ENCODE results near the gene PELI2. TPM values are rescaled to one million over a fixed set of nuclear protein-coding genes. Genes with fewer than 3 reads are reported as not detected.
A peak's percentile ranks its signal among the peaks of the same experiment; 100 is the strongest.

Gene PELI2
- total RNA-seq, 1 donor = 3.0 TPM

DNA sequence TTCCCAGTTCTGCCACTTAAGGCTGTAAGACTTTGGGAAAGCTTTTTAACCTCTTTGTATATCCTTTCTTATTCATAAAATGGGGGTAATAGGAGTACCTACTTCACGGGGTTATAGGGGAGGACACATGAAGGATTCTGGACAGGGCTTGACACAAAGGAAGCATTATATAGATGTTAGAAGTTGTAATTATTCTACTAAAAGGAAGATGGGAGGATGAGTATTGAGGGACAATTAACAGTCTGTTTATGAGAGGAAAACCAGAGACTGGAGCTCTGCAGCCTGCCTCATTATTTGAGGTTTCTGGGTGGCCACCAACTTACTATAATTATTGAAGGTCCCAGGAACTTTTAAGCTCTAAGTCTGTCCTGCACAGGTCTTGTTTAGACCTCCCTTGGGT lies 34.0 kb downstream of the PELI2 start:
- H3K4me3 ChIP-seq (ENCODE audit: low read depth, low read length) = no peak overlapping the region
- TF ChIP-seq, protein P1, sequence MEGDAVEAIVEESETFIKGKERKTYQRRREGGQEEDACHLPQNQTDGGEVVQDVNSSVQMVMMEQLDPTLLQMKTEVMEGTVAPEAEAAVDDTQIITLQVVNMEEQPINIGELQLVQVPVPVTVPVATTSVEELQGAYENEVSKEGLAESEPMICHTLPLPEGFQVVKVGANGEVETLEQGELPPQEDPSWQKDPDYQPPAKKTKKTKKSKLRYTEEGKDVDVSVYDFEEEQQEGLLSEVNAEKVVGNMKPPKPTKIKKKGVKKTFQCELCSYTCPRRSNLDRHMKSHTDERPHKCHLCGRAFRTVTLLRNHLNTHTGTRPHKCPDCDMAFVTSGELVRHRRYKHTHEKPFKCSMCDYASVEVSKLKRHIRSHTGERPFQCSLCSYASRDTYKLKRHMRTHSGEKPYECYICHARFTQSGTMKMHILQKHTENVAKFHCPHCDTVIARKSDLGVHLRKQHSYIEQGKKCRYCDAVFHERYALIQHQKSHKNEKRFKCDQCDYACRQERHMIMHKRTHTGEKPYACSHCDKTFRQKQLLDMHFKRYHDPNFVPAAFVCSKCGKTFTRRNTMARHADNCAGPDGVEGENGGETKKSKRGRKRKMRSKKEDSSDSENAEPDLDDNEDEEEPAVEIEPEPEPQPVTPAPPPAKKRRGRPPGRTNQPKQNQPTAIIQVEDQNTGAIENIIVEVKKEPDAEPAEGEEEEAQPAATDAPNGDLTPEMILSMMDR (IDR thresholded peaks at IDR 0.05; ENCODE audit: insufficient read depth, low read depth, low read length) = no peak

DNA sequence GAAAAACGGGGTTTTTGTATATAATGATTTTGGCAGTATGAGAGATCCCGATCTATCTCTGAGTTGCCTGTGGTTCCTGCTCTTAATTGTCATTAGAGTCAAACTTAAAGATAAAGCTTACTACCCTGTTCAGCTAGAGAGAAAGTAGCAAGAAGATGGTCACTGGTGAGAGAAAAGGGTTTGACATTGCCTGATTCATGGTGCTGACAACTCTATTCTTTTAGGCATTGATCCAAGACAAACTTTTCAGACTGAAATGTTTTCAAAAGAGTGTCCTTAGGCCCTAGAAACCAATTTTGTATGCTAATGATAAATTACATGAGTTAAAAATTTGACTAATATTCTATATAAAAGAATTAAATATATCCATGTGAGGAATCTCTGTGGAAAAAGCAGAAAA lies 35.1 kb downstream of the PELI2 start:
- H3K4me3 ChIP-seq (ENCODE audit: low read depth, low read length) = no peak overlapping the region
- TF ChIP-seq, protein P1 (IDR thresholded peaks at IDR 0.05; ENCODE audit: insufficient read depth, low read depth, low read length) = no peak
- no peak for DNase-seq (ENCODE audit: low read depth)

More for the DNA sequence above, 34.0 kb downstream of the PELI2 start:
- DNase-seq (ENCODE audit: low read depth) = no peak

DNA sequence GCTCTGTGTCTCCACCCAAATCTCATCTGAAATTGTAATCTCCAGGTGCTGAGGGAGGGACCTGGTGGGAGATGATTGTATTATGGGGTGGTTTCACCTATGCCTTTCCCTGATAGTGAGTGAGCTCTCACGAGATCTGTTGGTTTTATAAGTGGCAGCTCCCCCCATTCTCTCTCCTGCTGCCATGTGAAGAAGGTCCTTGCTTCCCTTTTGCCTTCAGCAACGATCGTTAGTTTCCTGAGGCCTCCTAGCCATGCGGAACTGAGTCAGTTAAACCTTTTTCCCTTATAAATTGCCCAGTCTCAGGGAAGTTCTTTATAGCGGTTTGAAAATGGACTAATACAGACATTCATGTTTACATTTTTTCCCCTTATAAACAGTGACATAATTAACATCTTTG lies 36.1 kb downstream of the PELI2 start:
- H3K4me3 ChIP-seq (ENCODE audit: low read depth, low read length) = no peak overlapping the region
- TF ChIP-seq, protein P1 (IDR thresholded peaks at IDR 0.05; ENCODE audit: insufficient read depth, low read depth, low read length) = no peak
- DNase-seq (ENCODE audit: low read depth) = no peak

DNA sequence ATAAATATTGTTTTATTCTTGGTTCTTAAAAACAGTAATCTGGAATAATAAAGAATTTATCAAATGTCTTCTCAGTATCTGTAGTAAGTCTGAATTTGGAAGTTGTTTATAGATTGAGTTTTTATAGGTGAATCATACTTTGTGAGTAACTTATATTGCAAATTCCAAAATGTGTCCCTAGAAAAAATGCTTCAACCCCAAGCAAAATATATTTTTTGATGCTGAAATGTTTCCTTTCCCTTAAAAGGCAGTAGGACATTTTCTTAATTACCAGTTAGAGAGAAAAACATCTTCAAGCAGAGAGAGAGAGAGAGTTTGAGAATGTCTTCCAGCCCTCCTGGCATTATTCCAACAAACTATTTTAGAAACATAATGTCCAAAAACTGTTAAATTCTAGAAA lies 37.9 kb downstream of the PELI2 start:
- TF ChIP-seq, protein P1 (IDR thresholded peaks at IDR 0.05; ENCODE audit: insufficient read depth, low read depth, low read length) = no peak
- no peak for DNase-seq (ENCODE audit: low read depth)
- H3K4me3 ChIP-seq (ENCODE audit: low read depth, low read length) = no peak overlapping the region

DNA sequence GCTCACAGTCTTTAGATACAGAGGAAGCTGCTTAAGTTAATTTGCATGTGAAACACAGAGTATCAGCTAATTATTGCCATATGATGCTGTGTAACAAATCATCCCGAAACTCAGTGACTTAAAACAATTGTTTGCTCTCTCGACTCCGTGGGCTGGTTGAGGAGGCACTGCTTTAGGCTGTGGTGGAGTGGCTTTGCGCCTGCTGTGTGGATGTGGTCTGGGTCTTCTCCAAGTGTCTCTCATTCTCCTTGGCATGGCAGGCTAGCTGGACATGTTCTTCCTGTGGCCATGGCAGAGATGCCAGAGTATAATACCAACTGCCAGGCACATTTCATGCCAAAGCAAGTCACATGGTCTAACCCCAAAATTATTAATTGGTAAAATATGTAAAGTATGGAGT lies 40.9 kb downstream of the PELI2 start:
- H3K4me3 ChIP-seq (ENCODE audit: low read depth, low read length) = no peak overlapping the region
- DNase-seq (ENCODE audit: low read depth) = no peak
- TF ChIP-seq, protein P1 (IDR thresholded peaks at IDR 0.05; ENCODE audit: insufficient read depth, low read depth, low read length) = no peak

DNA sequence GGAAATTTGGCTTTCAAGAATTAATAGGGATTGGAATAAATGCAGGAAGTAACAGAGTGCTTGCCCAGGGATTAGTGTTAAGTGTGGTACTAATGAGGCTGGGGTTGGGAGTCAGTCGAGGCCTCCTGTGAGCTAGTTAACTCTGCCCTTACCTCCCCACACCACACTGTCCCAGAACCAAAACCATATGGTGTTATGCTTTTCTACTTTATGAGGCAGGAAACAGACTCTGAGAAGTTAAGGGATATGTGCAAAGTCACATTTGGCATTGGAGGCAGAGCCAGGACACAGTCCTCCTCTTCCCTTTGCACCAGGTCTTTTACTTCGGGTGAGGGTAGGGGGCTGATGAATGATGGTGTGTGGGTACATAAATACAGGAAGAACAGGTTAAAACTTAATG lies 41.9 kb downstream of the PELI2 start:
- DNase-seq (ENCODE audit: low read depth) = peak; percentile 16

DNA sequence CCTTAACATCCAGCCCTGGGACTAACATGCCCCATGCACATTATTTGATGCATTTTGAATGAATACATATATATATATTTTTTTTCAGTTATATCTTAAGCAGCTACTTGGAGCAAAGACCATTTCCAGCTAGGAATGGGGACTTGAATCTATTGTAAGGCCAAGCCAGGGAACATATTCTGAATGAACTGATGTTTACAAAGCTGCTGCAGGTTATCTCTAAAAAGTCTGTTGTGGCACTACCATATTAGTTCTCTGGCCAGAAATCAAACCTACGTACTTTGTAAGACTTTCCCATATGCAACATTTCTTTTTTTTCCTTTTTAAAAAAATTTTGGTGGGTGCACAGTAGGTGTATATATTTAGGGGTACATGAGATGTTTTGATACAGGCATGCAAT lies 43.4 kb downstream of the PELI2 start:
- TF ChIP-seq, protein P1 (IDR thresholded peaks at IDR 0.05; ENCODE audit: insufficient read depth, low read depth, low read length) = no peak
- no peak overlapping the region for H3K4me3 ChIP-seq (ENCODE audit: low read depth, low read length)
- no peak for DNase-seq (ENCODE audit: low read depth)

More for the DNA sequence above, 41.9 kb downstream of the PELI2 start:
- H3K4me3 ChIP-seq (ENCODE audit: low read depth, low read length) = no peak overlapping the region
- TF ChIP-seq, protein P1 (IDR thresholded peaks at IDR 0.05; ENCODE audit: insufficient read depth, low read depth, low read length) = no peak

Measured in fibroblast of villous mesenchyme (primary cell).